HepG2 (cell line): ENCODE data around the gene SLCO4A1. TPM values are rescaled to one million over a fixed set of nuclear protein-coding genes. Genes with fewer than 3 reads are reported as not detected.

Experiments used
- ATAC-seq: fragments of 200-7000 bp; cut with Tn5 transposase; 3 replicates; pipeline ENCODE4 v1.9.1; 2020; ENCODE audit warnings: mild to moderate bottlenecking, moderate library complexity
- BruUV-seq: library from RNA; stranded (reverse); fragments of 400-500 nt; replicated peaks from 2 replicates; lab custom pipeline; 2021; lab: Mats Ljungman, UMichigan
- CTCF ChIA-PET: fragments of 300-600 bp; formaldehyde crosslinking; extraction: SDS; loops from one replicate; lab custom pipeline; 2021; ENCODE audit warnings: low total read pairs, inconsistent platforms, low intra/inter-chr PET ratio; lab: Yijun Ruan, JAX
- POLR2A ChIA-PET: fragments of 350-600 bp; sonication (Branson Sonifier 250); formaldehyde crosslinking; loops from one replicate; lab custom pipeline; 2020; ENCODE audit warnings: antibody characterized with exemption, inconsistent platforms; lab: Yijun Ruan, JAX
- DNase-seq: peaks from one replicate; pipeline ENCODE4 v3.0.0-alpha.2; 2015; ENCODE audit warnings: low spot score
- FAIRE-seq: peaks from 3 replicates; lab custom pipeline; 2011; peaks lifted over from hg19 to GRCh38; lab: Jason Lieb, UNC
- H2AFZ ChIP-seq: one replicate; pipeline ENCODE4 v1.6.1; 2011; ENCODE audit warnings: low read length, inconsistent platforms
- H3K27ac ChIP-seq: fragments of 300-600 bp; 3 replicates; pipeline ENCODE4 v1.8.0; 2011; ENCODE audit warnings: mixed run types, mild to moderate bottlenecking, mixed read lengths, low read length, inconsistent platforms; ENCODE audit not compliant: insufficient read depth; ENCODE audit errors: extremely low read length
- H3K27me3 ChIP-seq, 2 experiments: fragments of 200-600 bp in 1 of 2; 2 replicates in 1 of 2; 3 replicates in 1 of 2; pipeline versions ENCODE4 v1.6.0 to v1.8.0; 2011; ENCODE audit warnings: low read length in 2 of 2, mild to moderate bottlenecking in 2 of 2, moderate library complexity in 2 of 2, inconsistent platforms in 1 of 2; ENCODE audit not compliant: insufficient read depth in 2 of 2, control insufficient read depth in 1 of 2
- H3K36me3 ChIP-seq, 2 experiments: fragments of 200-600 bp in 1 of 2; replicated peaks in 1 of 2; 2 replicates in 1 of 2; 3 replicates in 1 of 2; pipeline versions ENCODE4 v1.5.1 to v1.8.0; 2011; ENCODE audit warnings: low read length in 2 of 2, inconsistent platforms in 1 of 2; ENCODE audit not compliant: insufficient read depth in 2 of 2, control insufficient read depth in 1 of 2
- H3K4me1 ChIP-seq: 2 replicates; pipeline ENCODE4 v1.5.1; 2012; ENCODE audit warnings: low read length, inconsistent platforms; ENCODE audit not compliant: insufficient read depth
- H3K4me2 ChIP-seq: 2 replicates; pipeline ENCODE4 v1.6.0; 2011; ENCODE audit warnings: low read depth, low read length, inconsistent platforms
- H3K4me3 ChIP-seq, 3 experiments: fragments of 200-600 bp in 1 of 3; sonication (generic), shearing (Covaris generic) in 1 of 3; replicated peaks in 1 of 3; 2 replicates each; pipeline ENCODE4 v1.5.1; 2011 to 2016; ENCODE audit warnings: low read length in 3 of 3, inconsistent platforms in 2 of 3, low read depth in 2 of 3, mild to moderate bottlenecking in 2 of 3, control low read depth in 1 of 3, mixed read lengths in 1 of 3; ENCODE audit not compliant: insufficient read depth in 1 of 3
- H3K79me2 ChIP-seq: one replicate; pipeline ENCODE4 v1.6.1; 2011; ENCODE audit warnings: low read length, inconsistent platforms; ENCODE audit not compliant: insufficient read depth
- H3K9ac ChIP-seq: 2 replicates; pipeline ENCODE4 v1.6.0; 2011; ENCODE audit warnings: mild to moderate bottlenecking, low read depth, low read length, inconsistent platforms; ENCODE audit not compliant: insufficient read depth
- H3K9me3 ChIP-seq: 2 replicates; pipeline ENCODE4 v1.5.1; 2012; ENCODE audit warnings: mild to moderate bottlenecking, low read length
- H4K20me1 ChIP-seq: 2 replicates; pipeline ENCODE4 v1.6.0; 2011; ENCODE audit warnings: inconsistent platforms, mild to moderate bottlenecking, low read length, moderate library complexity; ENCODE audit not compliant: insufficient read depth
- DPF2 ChIP-seq: sonication (generic); formaldehyde crosslinking; IDR thresholded peaks from 2 replicates; pipeline ENCODE4 v1.4.0; 2020; ENCODE audit warnings: mild to moderate bottlenecking, low read depth, missing genetic modification reagents, borderline replicate concordance
- HNRNPL ChIP-seq: fragments of 200-400 bp; formaldehyde crosslinking; IDR thresholded peaks from 2 replicates; pipeline ENCODE4 v1.6.1; 2017; ENCODE audit warnings: mild to moderate bottlenecking, low read depth, low read length
- MAFG ChIP-seq: sonication (generic); formaldehyde crosslinking; IDR thresholded peaks from 2 replicates; pipeline ENCODE4 v1.5.1; 2020; ENCODE audit warnings: mild to moderate bottlenecking, missing genetic modification reagents
- REXO4 ChIP-seq: sonication (generic); formaldehyde crosslinking; IDR thresholded peaks from 2 replicates; pipeline ENCODE4 v1.8.0; 2022; ENCODE audit warnings: missing genetic modification reagents, mild to moderate bottlenecking, borderline replicate concordance
- STAG1 ChIP-seq: sonication (generic); formaldehyde crosslinking; IDR thresholded peaks from 2 replicates; pipeline ENCODE4 v1.4.0; 2020; ENCODE audit warnings: missing genetic modification reagents
- STAT5B ChIP-seq: sonication (generic); formaldehyde crosslinking; IDR thresholded peaks from 2 replicates; pipeline ENCODE4 v1.4.0; 2020; ENCODE audit warnings: missing genetic modification reagents
- TEAD3 ChIP-seq: optimal IDR thresholded peaks from 2 replicates; pipeline ENCODE3; 2016; ENCODE audit warnings: borderline replicate concordance
- THAP9 ChIP-seq: sonication (generic); formaldehyde crosslinking; IDR thresholded peaks from 2 replicates; pipeline ENCODE4; 2020; ENCODE audit warnings: missing genetic modification reagents, mild to moderate bottlenecking, borderline replicate concordance
- WGBS: methylation state at CpG from one replicate; pipeline ENCODE4 v1.1.6; 2017; ENCODE audit warnings: low lambda C conversion rate; 5-methylcytosine and 5-hydroxymethylcytosine counted together
- in situ Hi-C: cut with HindIII; loops from 2 replicates; pipeline ENCODE4 v1.10.0; 2017; ENCODE audit warnings: low pct_unique_long_range_greater_than_20kb; ENCODE audit not compliant: extremely low pct_ligation_motif_present
- intact Hi-C: fragments of 100-400 bp; cut with micrococcal nuclease; formaldehyde crosslinking; loops from one replicate; pipeline ENCODE4 v1.10.0; 2022; ENCODE audit not compliant: unreplicated experiment
- polyA plus RNA-seq, 8 experiments: library from polyadenylated mRNA; depleted of rRNA in 3 of 8; stranded (reverse) in 7 of 8; unstranded in 1 of 8; fragments of >200 nt; fragmentation: Illumina TruSeq in 4 of 8; extraction: Trizol in 4 of 8; gene quantifications; 2 replicates each; pipeline versions ENCODE4 v1.2.1 to v1.2.3, GENCODE V29; 2011 to 2016; ENCODE audit warnings: low read depth in 4 of 8, missing spikeins in 1 of 8, mixed read lengths in 1 of 8; ENCODE audit not compliant: insufficient read depth in 1 of 8
- total RNA-seq, 5 experiments: library from RNA; depleted of rRNA; stranded (reverse); fragments of >200 nt; fragmentation: Illumina TruSeq; extraction: Trizol; gene quantifications; 2 replicates each; pipeline ENCODE4 v1.2.3, GENCODE V29; 2016; ENCODE audit warnings: low read depth in 1 of 5

The SLCO4A1 gene
- total and polyA plus RNA-seq, 2 of the 13 experiments (the other 11 are each of a cell fraction or from before 2014, with no cell fraction given) = 55.5 to 112 TPM

GRCh38 chr20:62707276-62707920, 65.1 kb downstream of the SLCO4A1 start (continued):
- TF ChIP-seq REXO4 (CRISPR knock-in tag) = no peak

- no peaks in the 10 kb centered on the region for H3K79me2 ChIP-seq
- no peak for DNase-seq
- H3K9ac ChIP-seq = no peak overlapping the region
- H3K27me3 ChIP-seq = peaks cover 44 to 91% of the 10 kb centered on the region in 2 experiments
- H3K36me3 ChIP-seq = no peaks in the 10 kb centered on the region
- peaks cover 8% of the 10 kb centered on the region; the same call in 1 of the 2 replicates for H3K4me1 ChIP-seq
- CTCF ChIA-PET = no interaction called here
- no peak for TF ChIP-seq DPF2 (CRISPR knock-in tag)
- TF ChIP-seq STAT5B (CRISPR knock-in tag) = no peak
- 0 out of 2 replicates have a peak, but pooled peaks have one; percentile 3 for TF ChIP-seq STAG1 (CRISPR knock-in tag)
- TF ChIP-seq TEAD3 (CRISPR knock-in tag) = no peak
- TF ChIP-seq MAFG (CRISPR knock-in tag) = no peak
- TF ChIP-seq THAP9 (CRISPR knock-in tag) = 0 out of 2 replicates have a peak, but pooled peaks have one; percentile 17
- 0 out of 2 replicates have a peak, but pooled peaks have one; percentile 19 for TF ChIP-seq HNRNPL
- TF ChIP-seq, all 625 proteins: peak for 3
- POLR2A ChIA-PET = no interaction called here
- H3K4me3 ChIP-seq = no peak overlapping the region
- intact Hi-C loops (no loop called here), in situ Hi-C loops (no loop called here)
- 31% methylated on average over 17 of the region's 20 CpGs for WGBS
- FAIRE-seq (no peak), ATAC-seq (peak; percentile 71)
- no peak overlapping the region for H3K4me2 ChIP-seq
- H3K27ac ChIP-seq = no peak overlapping the region
- no peaks in the 10 kb centered on the region for H3K9me3 ChIP-seq
- H4K20me1 ChIP-seq = peaks cover 8% of the 10 kb centered on the region; the same call in 1 of the 2 replicates
- H2AFZ ChIP-seq = no peak overlapping the region
- no TSS peak for BruUV-seq
Measured at GRCh38 chr20:62707921-62708521, 65.7 kb downstream of the SLCO4A1 start.
